Effector CD8-positive, alpha-beta T cell (primary cell): ENCODE measurements around the gene BDKRB2.

Experiments used
- DNase-seq: peaks from one replicate; lab custom pipeline; 2025; lab: John Stamatoyannopoulos, UW

BDKRB2 gene

DNA sequence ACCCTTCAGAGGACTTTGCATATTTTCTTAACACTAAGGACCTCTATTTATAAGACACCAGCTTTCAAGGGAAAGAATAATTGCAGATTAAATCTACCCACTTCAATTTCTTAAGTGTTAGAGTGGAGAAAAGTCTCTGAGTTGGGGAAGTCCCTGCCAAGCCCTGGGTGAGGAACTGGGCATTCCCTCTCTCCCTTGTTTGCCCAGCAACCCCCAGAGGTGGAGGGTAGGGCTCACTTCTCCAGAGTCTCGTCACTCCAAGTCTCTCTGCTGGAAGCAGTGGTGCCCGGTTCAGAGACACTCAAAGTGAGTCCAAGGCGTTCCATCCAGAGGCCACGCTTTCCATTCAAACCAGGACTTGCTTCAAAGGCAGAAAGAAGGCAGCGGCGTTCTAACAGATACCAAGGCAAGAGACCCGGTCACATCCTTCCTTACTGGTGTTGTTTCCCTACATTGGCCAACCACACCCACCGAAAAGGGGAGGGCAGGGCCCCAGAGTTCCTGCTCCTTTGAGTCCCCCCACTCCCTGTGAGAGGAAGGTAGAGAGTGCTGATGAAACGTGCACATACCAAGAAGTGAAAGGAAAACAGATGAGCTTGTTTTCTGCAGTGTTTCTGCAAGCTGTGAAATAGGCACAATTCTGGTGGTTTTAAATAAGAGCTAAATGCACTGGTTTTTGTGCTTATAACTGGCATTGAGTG lies 6.1 kb upstream of the BDKRB2 start:
- no peak for DNase-seq

DNA sequence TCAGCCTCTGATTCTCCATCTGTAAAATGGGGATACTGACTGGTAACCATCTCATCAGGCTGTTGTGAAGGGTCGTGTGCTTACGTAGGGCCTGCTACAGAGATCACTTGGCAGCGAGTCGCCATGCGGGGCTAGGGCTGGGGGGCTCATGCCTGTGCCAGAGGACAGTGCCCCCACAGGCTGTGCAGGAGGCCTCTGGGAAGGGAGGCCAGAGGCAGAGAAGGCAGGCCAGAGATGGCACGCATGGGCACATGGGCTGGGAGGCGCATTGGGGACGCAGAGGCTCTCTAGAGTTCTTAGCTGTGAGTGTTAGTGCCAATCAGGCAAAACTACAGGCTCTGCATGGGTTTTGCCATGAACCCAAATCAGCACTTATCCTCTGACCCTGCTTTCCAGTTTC lies 3.5 kb upstream of the BDKRB2 start:
- no peak for DNase-seq

DNA sequence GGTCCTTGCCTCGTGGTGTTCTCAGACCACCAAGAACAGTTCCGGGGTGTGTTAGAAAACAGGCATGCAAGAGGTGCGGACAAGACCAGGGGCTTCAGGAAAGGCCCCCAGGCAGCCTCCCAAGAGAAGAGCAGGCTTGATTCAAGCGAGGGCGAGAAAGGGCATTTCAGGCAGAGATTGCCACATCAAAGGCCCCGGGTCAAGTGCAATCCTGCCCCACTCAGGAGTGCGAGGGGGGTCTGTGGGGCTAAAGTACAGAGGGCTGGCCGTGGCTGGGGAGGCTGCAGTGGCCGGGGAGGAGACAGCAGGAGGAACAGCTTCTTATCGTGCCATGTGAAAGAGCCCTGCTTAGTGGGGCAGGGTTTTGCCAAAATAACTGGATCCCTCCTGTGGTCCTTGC lies 2.7 kb upstream of the BDKRB2 start:
- no peak for DNase-seq

DNA sequence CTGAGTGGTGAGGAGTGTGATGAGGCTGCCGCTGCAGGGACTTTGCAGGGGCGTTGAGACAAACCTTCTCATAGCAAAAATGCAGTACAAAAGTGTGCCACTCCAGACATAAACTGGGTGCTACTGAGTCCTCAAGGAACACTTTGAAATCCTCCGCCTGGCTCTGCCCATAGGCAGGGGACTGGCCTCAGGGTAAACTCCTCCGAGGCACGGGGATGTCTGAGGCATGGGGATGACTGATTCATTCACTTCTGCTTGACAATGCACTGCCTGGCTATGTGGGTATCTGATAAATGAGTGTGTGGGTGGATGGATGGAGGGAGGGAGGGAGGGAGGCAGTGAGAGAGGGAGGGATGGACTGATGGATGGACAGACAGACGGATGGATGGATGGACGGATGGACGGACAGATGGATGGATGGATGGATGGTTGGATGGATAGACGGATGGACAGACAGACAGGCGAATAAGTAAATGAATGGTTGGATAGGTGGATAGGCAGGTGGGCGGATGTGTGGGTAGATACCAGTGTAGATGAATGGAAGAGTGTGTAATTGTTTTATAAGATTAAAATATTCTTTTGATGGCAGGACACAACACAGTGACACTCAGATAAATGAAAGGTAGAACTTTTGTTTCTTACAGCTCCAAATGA lies 2.1 kb upstream of the BDKRB2 start:
- DNase-seq = no peak

DNA sequence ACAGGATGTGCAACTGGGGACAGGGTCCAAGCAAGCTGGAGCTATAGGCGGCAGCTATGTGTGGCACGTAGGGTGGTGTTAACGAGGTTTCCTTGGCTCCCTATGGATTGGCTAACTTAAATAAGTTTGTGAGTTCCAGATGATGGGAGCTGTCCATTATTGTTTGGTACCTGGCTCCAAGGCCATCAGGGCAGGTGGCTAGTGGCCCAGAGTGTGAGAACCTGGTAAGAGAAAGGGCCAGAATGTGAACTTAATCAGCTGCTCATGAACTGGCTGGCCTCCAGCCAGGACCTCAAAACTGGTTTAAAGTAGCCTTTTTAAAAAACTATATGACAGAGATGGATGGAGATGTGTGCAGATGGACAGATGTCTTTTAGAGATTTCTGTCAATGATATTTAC lies 1.5 kb upstream of the BDKRB2 start:
- no peak for DNase-seq

DNA sequence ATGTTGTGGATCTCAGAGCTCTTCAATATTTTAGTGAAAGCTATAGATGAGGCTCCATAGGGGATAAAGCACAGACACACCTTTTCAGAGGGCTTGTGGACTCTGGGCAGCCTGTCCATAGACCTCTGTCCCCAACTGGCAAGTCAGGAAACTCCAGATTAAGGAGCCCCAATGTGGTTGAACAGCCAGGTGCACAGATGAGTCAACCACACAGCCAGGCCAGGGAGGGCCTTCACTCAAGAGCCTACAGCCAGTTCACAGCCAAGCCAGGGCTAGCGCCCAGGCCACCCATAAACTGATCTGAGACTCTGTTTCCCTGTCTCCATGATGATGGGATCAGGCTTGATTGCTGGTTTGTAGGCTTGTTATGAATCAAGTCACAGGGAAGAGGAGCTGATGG lies 1.0 kb upstream of the BDKRB2 start:
- no peak for DNase-seq

DNA sequence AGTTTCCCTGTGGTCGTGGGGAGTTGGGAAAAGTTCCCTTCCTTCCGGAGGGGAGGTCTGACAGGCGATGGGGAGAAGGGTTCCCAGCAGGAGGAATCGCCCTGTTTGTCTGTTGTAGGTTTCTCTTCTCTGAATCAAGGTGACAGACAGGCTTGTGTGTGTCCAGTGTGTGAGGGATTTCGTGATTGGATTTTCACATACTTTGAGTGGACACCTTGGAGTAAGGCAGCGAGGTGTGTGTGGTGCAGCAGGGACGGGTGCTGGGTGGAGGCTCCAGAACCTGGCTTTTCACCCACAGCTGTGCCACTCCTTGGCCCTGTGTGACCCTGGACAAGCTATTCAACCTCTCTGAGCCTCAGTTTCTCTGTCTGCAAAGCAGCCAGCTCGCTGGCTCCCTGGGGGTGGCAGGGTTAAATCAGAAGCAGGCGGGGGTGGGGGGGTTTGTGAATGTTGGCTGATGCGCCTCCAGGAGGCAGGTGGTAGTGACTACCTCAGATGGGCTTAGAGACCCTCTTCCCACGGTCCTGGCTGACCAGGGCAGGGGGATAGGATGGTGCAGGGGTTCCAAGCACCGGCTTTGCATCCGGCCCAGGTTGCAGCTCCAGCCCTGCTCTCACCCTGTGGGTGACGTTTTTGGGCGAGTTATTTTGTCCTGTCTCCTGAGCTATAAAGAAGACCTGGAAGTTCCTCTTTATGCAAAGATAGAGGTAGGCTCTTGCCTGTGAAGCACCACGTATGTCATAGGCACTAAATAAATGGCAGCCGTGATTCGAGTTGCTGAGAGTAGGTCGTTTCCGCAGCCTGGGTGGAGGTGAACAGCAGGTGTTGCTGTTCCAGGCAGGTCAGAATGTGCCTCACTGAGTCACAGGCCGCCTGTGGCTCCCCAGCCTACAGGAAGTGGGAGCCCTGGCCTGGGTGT lies 679 bp downstream of the BDKRB2 start:
- no peak for DNase-seq

DNA sequence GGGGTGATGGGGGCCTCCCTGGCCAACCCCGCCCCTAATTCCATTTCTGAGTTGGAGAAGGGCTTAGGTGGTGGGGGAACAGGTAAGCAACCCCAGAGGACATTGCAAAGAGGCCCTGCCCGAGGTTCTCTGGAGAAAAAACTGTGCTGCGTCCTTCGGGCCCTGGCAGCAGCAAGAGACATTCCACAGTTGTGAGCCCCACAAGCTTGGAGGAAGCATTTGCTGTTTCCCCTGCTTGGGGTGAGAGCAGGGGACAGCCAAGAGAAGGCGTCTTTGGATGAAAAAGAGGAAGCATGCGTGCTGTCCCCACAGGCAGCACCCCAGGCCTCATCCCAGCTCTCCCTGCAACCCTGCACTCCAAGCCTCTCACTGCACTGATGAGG lies 1.3 kb downstream of the BDKRB2 start:
- DNase-seq = no peak

DNA sequence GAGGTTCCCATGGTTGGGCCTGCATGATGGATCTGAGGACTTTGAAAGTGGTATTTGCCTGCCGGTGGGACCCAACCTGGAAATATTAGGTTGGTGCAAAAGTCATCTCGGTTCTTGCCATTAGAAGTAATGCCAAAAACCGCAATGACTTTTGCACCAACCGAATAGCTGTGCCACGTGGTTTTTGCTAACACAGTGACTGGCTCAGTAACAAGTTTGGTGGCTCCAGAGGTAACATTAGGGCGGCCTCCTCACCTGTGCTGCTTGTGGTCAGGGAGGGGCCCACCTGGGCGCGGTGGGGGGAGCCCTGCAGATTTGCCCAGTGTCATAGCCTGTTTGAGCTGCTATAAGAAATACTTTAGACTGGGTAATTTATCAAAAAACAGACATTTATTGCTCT lies 1.8 kb downstream of the BDKRB2 start:
- DNase-seq = no peak

DNA sequence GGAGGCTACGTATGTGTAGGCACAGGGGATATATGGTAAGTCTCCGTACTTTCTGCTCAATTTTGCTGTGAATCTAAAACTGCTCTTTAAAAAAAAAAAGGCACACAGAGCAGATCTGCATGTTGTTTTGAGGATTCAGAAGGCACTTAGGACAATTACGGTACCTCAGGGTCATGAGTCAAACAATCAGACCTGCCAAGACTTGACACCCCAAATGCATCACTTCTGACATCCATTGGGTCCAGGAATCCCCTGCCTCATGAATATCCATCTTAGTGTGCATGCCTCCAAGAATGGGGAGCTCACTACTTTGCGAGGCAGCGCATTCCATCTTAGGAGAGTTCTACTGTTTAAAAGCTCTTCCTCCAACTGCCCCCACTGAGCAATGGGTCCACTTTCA lies 3.0 kb downstream of the BDKRB2 start:
- no peak for DNase-seq

DNA sequence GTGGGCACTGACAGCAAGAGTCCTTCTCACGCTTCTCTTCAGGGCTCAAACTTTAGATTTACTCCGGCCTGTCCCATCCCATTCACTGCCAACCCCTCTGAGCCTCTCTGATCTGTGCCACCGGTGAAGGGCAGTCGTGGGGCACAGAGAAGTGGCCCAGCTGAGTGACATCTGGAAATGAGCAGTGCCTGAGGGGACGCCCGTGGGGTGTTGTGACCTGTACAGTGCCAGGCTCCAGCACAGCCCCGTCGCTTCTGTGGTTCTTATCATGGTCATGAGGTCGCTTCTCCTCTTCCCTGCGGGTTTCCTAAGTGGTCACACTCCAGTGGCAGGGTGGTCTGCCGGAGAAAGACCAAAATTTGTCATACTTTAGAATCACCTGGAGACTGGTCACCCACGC lies 4.1 kb downstream of the BDKRB2 start:
- DNase-seq = no peak

DNA sequence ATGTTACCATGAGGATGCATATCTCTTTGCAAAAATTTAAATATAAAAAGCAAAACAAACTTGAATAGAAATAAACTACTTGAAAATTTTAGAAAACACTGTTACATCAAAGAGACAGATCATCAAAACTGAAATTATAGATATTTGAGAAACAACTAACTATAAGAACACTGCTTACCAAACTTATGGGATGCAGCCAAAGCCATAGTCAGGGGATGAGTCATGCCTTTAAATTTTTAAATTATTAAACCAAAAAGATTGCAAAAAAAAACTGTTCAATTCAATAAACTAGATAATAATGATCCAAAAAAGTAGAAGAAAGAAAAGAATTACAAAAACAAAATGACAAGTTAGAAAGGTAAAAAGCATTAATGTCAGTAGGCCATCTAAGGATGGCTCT lies 7.5 kb downstream of the BDKRB2 start:
- DNase-seq = no peak

DNA sequence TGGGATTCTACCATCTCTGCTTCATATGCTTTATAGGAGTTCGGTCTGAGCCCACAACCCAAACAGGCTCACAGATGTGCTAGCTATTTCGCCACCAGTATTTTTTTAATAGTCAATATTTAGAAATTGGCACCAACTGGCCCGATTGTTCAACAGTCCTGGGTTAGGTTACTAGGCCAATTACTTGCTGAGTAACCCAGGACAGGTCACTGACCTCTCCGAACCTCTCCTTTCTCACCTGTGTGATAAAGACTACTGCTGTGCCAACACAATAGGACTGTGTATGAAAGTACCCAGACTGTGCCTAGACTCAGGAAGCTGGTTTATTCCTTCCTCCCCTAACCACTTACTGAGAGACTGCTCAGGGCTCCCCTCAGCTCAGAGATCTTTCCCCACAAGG lies 8.3 kb downstream of the BDKRB2 start:
- no peak for DNase-seq

DNA sequence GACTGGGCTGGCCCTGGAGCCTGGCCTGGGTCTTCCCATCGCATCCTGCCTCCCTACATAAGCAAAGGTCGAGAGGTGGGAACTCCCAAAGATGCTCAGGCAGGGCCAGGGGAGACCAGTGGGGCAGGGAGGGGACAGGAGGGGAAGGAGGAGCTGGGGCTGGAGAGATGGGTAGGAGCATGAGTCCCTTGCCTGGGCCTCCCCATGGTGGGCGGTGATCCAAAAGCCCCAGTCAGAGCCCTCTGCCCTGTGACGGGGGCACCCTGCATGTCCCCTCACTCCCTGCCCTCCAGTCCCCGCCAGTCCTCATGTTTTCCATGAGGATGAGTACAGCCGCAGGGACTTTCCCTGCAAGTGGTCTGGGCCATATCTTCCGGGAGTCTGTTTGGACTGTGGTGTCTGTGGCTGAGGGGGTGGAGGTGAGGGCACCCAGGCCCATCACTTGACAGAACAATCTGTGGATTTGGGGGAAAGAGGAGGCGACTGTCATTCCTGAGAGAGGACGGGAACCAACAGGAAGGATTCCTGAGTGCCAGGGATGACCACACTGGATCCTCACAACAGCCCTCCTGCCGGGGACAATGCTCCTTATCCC lies 9.3 kb downstream of the BDKRB2 start:
- no peak for DNase-seq

DNA sequence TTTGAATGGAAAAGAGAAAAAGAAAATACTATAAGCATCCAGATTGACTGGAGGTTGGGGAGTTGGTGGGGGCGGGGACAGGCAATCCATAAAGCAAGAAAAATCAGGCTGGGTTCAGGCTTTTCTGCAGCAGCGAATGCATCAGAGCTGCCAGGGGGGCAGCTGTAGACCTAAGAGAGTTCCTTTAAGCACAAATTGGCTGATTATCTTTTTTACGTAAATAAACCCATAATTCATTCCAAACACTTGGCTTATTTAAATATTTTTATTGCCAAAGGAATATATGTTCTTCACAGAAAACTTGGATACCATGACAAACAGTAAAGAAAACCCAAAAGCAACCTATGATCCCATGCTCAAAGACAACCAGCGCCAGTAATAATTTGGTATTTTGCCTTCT lies 10.2 kb downstream of the BDKRB2 start:
- no peak for DNase-seq

DNA sequence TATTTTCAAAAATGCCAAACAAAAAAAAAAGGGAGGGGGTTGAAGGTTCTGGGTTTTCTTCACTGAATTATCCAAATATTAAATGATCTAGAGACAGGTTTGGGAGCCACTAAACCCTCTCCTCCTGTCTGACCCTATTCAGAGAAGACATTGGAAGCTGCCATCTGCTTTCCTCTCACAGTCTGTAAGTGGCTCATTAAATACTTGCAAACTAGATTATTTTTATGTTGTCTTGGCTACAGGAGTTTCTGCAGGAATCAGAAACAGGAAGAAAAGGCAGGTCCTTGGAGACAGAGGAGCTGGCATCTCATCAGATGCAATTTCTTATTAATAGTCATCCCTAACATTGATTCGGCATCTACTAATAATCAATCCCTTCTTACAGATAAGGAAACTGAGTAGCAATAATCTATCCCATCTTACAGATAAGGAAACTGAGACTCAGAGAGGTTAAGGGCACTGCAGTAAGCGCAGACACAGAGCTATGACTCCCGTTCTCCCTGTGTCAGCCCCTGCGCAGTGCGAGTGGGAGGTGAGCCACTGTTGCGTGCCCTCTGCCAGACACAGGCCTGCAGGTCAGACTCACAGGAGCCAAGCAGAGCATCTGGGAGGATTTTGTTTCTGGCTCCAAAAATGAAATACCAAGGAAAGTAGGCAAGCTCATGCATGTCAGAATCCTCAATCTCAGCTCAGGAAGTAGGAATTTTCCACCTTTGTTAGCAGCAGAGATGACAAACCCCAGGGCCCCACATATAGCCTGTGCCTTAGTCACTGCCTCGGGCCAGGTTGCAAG lies 11.0 kb downstream of the BDKRB2 start:
- DNase-seq = no peak

DNA sequence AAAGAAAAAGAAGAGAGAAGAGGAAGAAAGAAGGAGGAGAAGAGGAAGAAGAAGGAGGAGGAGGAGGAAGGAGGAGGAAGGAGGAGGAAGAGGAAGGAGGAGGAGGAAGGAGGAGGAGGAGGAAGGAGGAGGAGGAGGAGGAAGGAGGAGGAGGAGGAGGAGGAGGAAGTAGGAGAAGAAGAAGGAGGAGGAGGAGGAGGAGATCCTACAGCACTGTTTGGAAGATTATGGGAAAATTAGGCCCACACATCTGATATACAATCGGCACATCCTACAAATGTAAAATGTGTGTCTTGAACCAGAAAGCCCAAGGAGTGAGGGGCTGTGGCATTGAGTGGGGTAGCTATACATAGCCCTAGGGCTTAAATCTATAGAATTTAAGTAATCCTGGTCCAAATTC lies 12.0 kb downstream of the BDKRB2 start:
- no peak for DNase-seq

DNA sequence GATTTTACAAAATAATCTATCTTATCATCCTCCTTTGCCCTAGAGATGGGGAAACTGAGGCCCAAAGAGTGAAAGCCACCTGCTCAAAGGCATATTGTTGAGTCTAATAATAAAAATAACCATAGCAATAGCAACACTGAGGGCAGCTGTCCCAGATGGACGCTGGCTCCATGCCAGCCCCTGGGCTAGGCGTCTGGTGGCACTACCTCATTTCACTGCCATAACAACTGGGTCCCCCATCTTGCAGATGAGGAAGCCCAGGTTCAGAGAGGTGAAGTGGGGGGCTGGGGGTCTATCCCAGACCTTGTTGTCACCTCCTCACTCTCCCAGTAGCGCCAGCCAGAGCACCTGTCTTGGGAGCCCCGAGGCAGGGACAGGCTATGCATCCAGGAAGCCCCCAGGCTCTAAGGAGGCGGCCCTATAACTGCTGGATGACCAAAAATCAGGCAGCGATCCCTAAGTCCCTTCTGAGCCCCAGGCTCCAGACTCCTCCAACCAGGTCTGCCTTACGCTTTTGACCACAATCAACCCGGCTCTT lies 12.8 kb downstream of the BDKRB2 start:
- no peak for DNase-seq

DNA sequence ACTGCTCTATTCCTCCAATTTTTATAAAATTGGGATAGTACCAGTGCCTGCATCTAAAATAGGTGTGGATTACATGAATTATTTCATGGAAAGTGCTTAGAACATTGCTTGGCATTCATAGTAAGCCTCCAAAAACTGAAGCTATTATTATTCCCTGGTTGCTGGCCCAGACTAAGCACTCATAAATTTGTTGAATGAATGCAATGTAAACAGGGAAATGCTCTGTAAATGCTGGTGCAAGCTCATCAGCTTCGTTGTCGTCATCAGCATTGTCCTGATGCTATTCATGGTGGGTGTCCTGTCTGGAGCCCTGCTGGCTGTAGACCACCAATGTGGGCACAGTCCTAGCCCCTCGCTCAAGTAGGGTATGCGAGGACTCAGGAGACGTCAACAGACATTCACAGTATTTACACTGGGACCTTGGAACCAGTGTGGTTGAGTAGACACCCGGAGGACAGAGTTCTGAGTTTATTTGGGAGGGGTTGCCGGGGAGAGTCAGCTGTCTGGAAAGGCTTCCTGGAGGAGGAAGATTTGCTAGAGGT lies 16.5 kb downstream of the BDKRB2 start:
- no peak for DNase-seq

DNA sequence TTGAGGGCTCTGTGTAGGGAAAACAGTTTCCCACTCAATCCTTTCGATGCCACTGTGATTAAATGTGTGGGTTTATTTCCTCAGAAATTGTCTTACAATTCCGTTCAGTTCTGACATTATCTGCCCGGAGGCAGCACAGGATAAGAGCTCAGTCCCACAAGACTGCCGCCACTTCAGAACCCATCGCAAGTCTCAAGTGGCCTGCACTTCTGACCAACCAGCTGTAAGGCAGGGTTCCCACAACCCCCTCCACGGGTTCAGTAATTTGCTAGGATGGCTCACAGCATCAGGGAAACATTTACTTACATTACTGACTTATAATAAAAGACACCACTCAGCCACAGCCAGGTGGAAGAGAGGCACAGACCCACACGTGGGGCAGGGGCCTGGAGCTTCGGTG lies 17.2 kb downstream of the BDKRB2 start:
- no peak for DNase-seq

DNA sequence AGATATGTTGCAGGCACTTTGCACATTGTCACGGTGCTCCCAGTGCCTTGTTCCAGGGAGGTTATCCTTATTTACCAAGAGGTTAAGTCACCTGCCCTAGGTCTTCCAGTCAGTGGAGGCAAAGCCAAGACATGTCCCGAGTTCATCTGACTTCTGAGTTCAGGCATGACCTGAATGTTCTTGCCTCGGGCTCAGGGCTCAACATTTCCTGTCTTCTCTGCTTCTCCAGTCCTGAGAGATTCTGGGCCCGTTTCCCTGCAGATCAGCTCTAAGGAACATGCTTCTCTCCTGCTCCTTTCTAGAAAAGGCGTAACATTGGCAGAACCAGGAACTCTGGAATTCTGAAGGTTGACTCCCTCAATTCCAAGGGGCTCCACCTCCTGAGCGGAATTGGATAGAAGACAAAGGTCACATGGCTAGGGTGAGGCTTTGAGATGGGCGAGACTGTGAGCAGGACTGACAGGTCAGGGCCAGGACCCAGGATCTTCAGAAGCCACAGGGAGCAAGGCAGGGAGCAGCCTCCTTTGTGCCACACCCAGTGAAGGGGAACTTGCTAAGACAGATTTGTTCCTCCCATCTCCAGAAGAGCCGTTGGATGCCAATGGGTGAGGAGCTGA lies 19.9 kb downstream of the BDKRB2 start:
- no peak for DNase-seq
